GM13977 (cell line): ENCODE measurements around the gene TP53I3.

Source experiments
- DNase-seq: peaks from one replicate; pipeline ENCODE4 v3.0.0; 2012; ENCODE audit warnings: low spot score
- in situ Hi-C: fragments of 300-500 bp; cut with MboI; formaldehyde crosslinking; loops from one replicate; pipeline ENCODE4 v1.12.0; 2022; ENCODE audit warnings: low sequenced_read_pairs, low pct_unique_long_range_greater_than_20kb, mixed read lengths, inconsistent platforms; ENCODE audit not compliant: unreplicated experiment
- TF ChIP-seq, protein P1 (sequence below): IDR thresholded peaks from 2 replicates; pipeline ENCODE4 v1.5.1; 2012; ENCODE audit warnings: mild to moderate bottlenecking, control low read depth; ENCODE audit not compliant: insufficient read depth; ENCODE audit errors: extremely low read depth, missing control alignments

The TP53I3 gene

DNA sequence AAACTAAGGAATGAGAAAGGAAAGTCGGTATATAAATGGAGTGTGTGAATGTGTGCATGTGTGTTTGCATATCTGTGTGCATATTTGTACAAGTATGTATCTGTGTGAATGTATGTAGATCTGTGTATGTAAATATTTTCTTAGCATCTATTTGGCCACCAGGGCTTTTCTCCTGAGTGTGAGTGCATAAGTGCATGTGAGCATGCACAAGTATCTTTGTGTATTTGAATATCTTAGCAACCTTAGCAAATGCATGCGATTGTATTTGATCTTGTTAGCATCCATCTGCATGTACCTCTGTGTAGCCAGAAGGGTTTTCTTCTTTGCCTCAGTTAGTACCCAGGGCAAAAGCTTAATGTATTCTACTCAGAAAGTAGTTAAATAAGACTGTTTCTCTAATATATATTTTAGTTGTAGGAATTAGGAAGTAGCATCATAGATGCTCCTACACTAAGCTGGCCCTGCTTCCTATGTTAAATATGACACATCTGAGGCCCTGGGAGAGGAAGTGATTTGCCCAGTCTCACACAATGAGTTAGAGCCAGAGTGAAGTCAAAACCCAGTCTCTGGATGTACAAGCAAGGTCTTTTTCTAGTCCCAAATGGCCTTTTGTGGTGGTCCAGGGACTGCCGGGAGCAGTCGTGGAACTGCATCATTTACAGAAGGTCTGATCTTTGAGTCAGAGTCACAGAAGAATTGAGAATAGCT lies 25.9 kb downstream of the TP53I3 start:
- TF ChIP-seq, protein P1, sequence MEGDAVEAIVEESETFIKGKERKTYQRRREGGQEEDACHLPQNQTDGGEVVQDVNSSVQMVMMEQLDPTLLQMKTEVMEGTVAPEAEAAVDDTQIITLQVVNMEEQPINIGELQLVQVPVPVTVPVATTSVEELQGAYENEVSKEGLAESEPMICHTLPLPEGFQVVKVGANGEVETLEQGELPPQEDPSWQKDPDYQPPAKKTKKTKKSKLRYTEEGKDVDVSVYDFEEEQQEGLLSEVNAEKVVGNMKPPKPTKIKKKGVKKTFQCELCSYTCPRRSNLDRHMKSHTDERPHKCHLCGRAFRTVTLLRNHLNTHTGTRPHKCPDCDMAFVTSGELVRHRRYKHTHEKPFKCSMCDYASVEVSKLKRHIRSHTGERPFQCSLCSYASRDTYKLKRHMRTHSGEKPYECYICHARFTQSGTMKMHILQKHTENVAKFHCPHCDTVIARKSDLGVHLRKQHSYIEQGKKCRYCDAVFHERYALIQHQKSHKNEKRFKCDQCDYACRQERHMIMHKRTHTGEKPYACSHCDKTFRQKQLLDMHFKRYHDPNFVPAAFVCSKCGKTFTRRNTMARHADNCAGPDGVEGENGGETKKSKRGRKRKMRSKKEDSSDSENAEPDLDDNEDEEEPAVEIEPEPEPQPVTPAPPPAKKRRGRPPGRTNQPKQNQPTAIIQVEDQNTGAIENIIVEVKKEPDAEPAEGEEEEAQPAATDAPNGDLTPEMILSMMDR = no peak
- in situ Hi-C loops = no loop called here
- DNase-seq = no peak

DNA sequence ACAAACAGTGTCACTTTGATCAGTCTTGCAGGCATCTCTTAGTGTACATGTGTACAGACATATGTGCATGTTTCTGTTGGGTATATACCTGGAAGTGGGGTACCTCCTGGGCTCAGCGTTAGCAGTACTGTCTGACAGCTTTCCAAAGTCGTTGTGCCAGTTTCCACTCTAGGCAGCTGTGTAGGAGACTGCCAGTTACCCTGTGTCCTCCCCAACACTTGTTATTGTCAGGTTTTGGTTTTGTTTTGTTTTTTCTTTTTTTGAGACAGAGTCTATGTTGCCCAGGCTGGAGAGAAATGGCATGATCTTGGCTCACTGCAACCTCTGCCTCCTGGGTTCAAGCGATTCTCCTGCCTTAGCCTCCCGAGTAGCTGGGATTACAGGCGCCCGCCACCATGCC lies 28.9 kb downstream of the TP53I3 start:
- TF ChIP-seq, protein P1 = no peak
- in situ Hi-C loops = no loop called here
- no peak for DNase-seq

DNA sequence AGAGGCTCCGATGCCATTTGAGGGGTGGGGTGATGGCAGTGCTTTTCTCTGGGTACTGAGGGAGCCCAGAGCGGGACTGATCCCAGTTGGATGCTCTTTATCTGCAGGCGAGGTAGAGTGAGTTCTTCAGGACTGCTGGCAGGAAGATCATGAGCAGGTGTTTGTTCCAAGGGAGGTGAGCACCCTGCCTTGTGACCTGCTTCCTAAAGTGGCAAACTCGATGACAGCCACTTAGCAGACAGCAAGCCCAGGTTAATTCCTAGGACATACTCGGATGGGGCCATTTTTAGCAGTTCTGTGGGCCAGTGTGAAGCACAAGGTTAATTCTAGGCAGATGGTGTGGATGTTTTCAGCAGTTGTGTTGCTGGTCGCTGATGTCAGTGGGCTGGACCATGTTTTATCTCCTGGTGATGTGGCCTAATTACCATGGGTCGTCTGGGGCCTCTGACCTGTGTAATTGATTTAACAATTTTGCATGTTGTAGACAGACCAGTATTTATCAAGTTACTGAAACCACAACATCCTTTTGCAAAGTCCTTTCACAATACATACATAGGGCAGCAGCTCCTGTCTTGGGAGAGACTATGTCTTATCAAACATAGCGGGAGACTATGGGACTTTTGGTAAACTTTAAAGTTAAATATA lies 30.1 kb downstream of the TP53I3 start:
- DNase-seq = no peak
- in situ Hi-C loops = no loop called here
- TF ChIP-seq, protein P1 = no peak

DNA sequence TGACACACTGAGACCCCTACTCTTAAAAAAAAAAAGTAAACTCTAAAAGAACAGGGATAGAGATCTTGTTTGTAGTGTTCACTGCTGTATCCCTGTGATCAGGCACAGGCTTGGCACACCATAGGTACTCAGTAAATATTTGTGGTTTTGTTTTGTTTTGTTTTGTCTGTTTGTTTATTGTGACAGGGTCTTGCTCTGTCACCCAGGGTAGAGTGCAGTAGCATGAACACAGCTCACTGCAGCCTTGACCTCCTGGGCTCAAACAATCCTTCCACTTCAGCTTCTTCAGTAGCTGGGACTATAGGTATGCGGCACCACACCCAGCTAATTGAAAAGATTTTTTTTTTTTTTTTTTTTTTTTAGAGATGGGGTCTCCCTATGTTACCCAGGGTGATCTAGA lies 31.7 kb downstream of the TP53I3 start:
- in situ Hi-C loops = no loop called here
- DNase-seq = no peak
- TF ChIP-seq, protein P1 = no peak

DNA sequence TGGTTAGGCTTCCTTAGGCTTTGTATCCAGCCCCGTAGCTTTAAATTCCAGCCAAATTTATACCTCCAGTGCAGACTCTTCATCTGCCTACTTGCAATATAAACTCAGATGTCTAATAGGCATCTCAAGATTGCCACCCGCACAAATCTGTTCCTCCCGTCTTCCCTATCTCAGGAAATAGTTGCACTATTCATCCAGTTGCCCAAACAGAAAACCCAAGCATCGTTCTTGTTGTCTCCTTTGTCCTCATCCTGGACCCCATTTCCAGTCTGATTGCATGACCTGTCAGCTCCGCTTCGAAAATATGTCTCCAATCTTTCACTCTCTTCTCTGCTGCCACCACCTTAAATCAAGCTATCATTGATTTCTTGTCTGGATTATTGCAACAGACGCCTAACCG lies 32.8 kb downstream of the TP53I3 start:
- DNase-seq = no peak
- in situ Hi-C loops = no loop called here
- TF ChIP-seq, protein P1 = no peak

DNA sequence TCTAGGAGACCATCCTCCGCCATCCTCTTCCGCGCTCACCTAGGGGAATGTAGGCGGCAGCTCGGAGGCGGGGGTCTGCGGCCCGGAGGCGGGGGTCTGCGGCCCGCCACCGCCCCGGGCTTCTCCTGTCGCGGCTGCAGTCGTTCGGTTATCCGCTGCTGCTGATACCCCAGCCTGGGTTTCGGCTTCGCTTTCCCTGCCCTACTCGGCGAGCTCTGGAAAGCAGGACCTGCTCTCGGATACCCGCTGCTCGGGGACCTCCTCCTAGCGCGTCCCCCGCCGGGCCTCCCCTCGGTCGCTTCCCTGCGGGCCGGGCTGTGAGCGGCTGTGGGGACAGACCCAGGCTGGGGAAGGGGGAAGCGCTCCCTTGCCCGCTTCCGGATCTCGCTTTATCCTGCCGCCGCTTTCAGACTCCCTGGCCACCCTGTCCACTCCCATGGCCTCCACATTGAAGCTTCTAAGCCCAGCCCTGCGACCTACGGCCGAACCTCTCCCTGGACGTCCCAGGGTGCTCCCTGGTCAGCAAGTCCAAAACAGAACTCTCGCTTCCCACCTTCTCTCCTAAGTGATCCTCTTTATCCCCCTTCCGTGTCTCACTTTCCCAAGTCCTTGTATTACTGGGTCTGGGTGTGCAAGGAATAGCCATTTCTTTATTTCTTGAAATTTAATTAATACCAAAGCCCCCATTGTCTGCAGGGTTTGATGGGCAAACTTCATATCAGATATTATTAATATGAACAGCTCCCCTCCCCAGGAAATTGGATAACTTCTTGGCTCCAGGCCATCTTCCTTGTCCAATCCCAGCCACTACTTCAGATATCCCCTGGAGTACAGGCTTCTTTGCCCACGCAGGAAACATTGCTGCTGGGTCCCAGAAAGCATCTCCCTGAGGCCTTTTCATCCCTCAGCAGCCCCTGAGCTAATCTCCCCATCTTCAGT lies 34.3 kb downstream of the TP53I3 start:
- DNase-seq = no peak
- TF ChIP-seq, protein P1 = no peak
- in situ Hi-C loops = no loop called here
